HEK293 (cell line): ENCODE data around the gene TNFRSF1A.

Source experiments
- CTCF ChIA-PET: fragments of 350-600 bp; formaldehyde crosslinking; extraction: SDS; loops from one replicate; lab custom pipeline; 2021; ENCODE audit warnings: antibody characterized with exemption; lab: Yijun Ruan, JAX
- POLR2A ChIA-PET: fragments of 300-600 bp; formaldehyde crosslinking; extraction: SDS; loops from one replicate; lab custom pipeline; 2020; ENCODE audit warnings: antibody characterized with exemption, inconsistent platforms; lab: Yijun Ruan, JAX
- H3K27ac ChIP-seq: fragments of 200-500 bp; sonication (Bioruptor generic); 2 replicates; pipeline ENCODE4 v1.5.1; 2014; ENCODE audit warnings: low read depth, low read length, control low read depth, inconsistent platforms; ENCODE audit errors: extremely low read depth
- H3K36me3 ChIP-seq, 2 experiments: fragments of 200-500 bp in 1 of 2; sonication (Bioruptor generic) in 1 of 2; 1 replicate in 1 of 2; 2 replicates in 1 of 2; pipeline ENCODE4 v1.5.1; 2014 to 2017; ENCODE audit warnings: inconsistent platforms in 2 of 2, low read length in 2 of 2; ENCODE audit not compliant: control insufficient read depth in 2 of 2, insufficient read depth in 1 of 2
- H3K4me1 ChIP-seq: fragments of 200-500 bp; sonication (Bioruptor generic); 2 replicates; pipeline ENCODE4 v1.5.1; 2014; ENCODE audit warnings: mild to moderate bottlenecking, low read length, inconsistent platforms; ENCODE audit not compliant: control insufficient read depth, insufficient read depth
- H3K4me3 ChIP-seq: 2 replicates; pipeline ENCODE4 v1.5.1; 2011; ENCODE audit warnings: low read depth, mild to moderate bottlenecking, control low read depth, low read length, moderate library complexity
- H3K9me3 ChIP-seq: fragments of 200-500 bp; sonication (Bioruptor generic); 2 replicates; pipeline ENCODE4 v1.5.1; 2014; ENCODE audit warnings: low read depth, low read length, inconsistent platforms; ENCODE audit not compliant: control insufficient read depth, insufficient read depth
- KLF1 ChIP-seq: fragments of 450-650 bp; formaldehyde crosslinking; IDR thresholded peaks from 2 replicates; pipeline ENCODE4 v1.5.1; 2016; ENCODE audit warnings: missing biosample characterization, missing genetic modification characterization
- TRIM28 ChIP-seq: IDR thresholded peaks from 2 replicates; pipeline ENCODE4 v1.6.1; 2011; ENCODE audit warnings: low read length, control low read depth, borderline replicate concordance
- ZNF10 ChIP-seq: fragments of 450-650 bp; formaldehyde crosslinking; IDR thresholded peaks from 2 replicates; pipeline ENCODE4 v1.5.1; 2017; ENCODE audit warnings: missing biosample characterization, missing genetic modification characterization
- ZNF121 ChIP-seq: fragments of 450-650 bp; formaldehyde crosslinking; IDR thresholded peaks from 2 replicates; pipeline ENCODE4 v1.5.1; 2016; ENCODE audit warnings: missing biosample characterization, missing genetic modification characterization
- ZNF140 ChIP-seq: fragments of 450-650 bp; formaldehyde crosslinking; IDR thresholded peaks from 2 replicates; pipeline ENCODE4 v1.5.1; 2016; ENCODE audit warnings: missing biosample characterization, missing genetic modification characterization
- ZNF175 ChIP-seq: fragments of 450-650 bp; formaldehyde crosslinking; IDR thresholded peaks from 2 replicates; pipeline ENCODE4 v1.5.1; 2016; ENCODE audit warnings: missing biosample characterization, missing genetic modification characterization
- ZNF214 ChIP-seq: fragments of 450-650 bp; formaldehyde crosslinking; IDR thresholded peaks from 2 replicates; pipeline ENCODE4 v1.5.1; 2017; ENCODE audit warnings: missing biosample characterization, mild to moderate bottlenecking, missing genetic modification characterization, borderline replicate concordance
- ZNF221 ChIP-seq: fragments of 450-650 bp; formaldehyde crosslinking; IDR thresholded peaks from 2 replicates; pipeline ENCODE4 v1.5.1; 2017; ENCODE audit warnings: missing biosample characterization, missing genetic modification characterization, borderline replicate concordance
- ZNF266 ChIP-seq: fragments of 450-650 bp; formaldehyde crosslinking; IDR thresholded peaks from 2 replicates; pipeline ENCODE4 v1.5.1; 2016; ENCODE audit warnings: missing biosample characterization, missing genetic modification characterization, low read depth
- ZNF341 ChIP-seq: fragments of 450-650 bp; formaldehyde crosslinking; IDR thresholded peaks from 2 replicates; pipeline ENCODE4; 2016; ENCODE audit warnings: low read depth, missing biosample characterization, missing genetic modification characterization
- ZNF521 ChIP-seq: fragments of 450-650 bp; formaldehyde crosslinking; IDR thresholded peaks from 2 replicates; pipeline ENCODE4 v1.5.1; 2017; ENCODE audit warnings: missing biosample characterization, mild to moderate bottlenecking, missing genetic modification characterization
- ZNF555 ChIP-seq: fragments of 450-650 bp; formaldehyde crosslinking; conservative IDR thresholded peaks from 2 replicates; pipeline ENCODE4 v1.5.1; 2017; ENCODE audit warnings: missing biosample characterization, mild to moderate bottlenecking, missing genetic modification characterization, inconsistent platforms
- ZNF558 ChIP-seq: fragments of 450-650 bp; formaldehyde crosslinking; IDR thresholded peaks from 2 replicates; pipeline ENCODE4 v1.5.1; 2016; ENCODE audit warnings: missing biosample characterization, missing genetic modification characterization
- ZNF654 ChIP-seq: fragments of 450-650 bp; formaldehyde crosslinking; IDR thresholded peaks from 2 replicates; pipeline ENCODE4 v1.5.1; 2016; ENCODE audit warnings: low read depth, missing biosample characterization, missing genetic modification characterization
- ZNF664 ChIP-seq: fragments of 450-650 bp; formaldehyde crosslinking; IDR thresholded peaks from 2 replicates; pipeline ENCODE4 v1.5.1; 2016; ENCODE audit warnings: missing biosample characterization, missing genetic modification characterization
- ZNF677 ChIP-seq: fragments of 450-650 bp; IDR thresholded peaks from 2 replicates; pipeline ENCODE4 v1.5.0; 2018; ENCODE audit warnings: missing biosample characterization, mild to moderate bottlenecking, missing genetic modification characterization, moderate library complexity
- TF ChIP-seq, protein P1 (sequence below): fragments of 450-650 bp; formaldehyde crosslinking; IDR thresholded peaks from 2 replicates; pipeline ENCODE4 v1.5.1; 2016; ENCODE audit warnings: missing biosample characterization, missing genetic modification characterization
- TF ChIP-seq, protein P2 (sequence below): fragments of 450-650 bp; formaldehyde crosslinking; IDR thresholded peaks from 2 replicates; pipeline ENCODE4 v1.5.1; 2016; ENCODE audit warnings: missing biosample characterization, missing genetic modification characterization
- TF ChIP-seq, protein P3 (sequence below): fragments of 450-650 bp; formaldehyde crosslinking; IDR thresholded peaks from 2 replicates; pipeline ENCODE4 v1.5.1; 2017; ENCODE audit warnings: missing biosample characterization, missing genetic modification characterization
- TF ChIP-seq, protein P4 (sequence below): fragments of 450-650 bp; formaldehyde crosslinking; IDR thresholded peaks from 2 replicates; pipeline ENCODE4 v1.5.1; 2017; ENCODE audit warnings: missing biosample characterization, missing genetic modification characterization
- TF ChIP-seq, protein P5 (sequence below): fragments of 450-650 bp; formaldehyde crosslinking; conservative IDR thresholded peaks from 2 replicates; pipeline ENCODE4 v1.5.1; 2016; ENCODE audit warnings: low read depth, missing biosample characterization, missing genetic modification characterization

Gene TNFRSF1A

DNA sequence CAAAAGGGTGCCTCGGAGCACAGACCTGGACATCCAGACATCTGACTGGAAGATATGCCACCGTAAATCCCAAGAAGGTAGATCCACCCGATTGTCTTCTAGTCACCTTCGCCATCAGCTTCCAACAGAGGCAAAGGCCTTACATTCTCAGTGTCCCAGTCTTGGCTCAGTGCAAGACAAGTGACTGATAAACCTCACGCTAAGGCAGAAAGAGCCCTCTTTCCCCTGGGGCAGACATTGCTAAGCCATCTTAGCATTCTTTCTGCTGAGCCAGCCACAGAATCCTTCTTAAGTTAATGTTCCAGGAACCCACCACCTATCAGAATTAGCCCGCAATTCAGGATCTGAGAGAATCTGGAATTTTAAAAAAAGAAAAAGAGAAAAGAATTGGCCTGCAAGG is 35.7 kb downstream of the TNFRSF1A start:
- H3K27ac ChIP-seq = no peak overlapping the region
- H3K9me3 ChIP-seq = no peaks in the 10 kb centered on the region
- no peaks in the 10 kb centered on the region for H3K36me3 ChIP-seq
- no peak overlapping the region for H3K4me3 ChIP-seq
- 0 out of 2 replicates have a peak, but pooled peaks have one; percentile 17 for TF ChIP-seq ZNF558 (tag by site-specific recombination)
- TF ChIP-seq, protein P1, sequence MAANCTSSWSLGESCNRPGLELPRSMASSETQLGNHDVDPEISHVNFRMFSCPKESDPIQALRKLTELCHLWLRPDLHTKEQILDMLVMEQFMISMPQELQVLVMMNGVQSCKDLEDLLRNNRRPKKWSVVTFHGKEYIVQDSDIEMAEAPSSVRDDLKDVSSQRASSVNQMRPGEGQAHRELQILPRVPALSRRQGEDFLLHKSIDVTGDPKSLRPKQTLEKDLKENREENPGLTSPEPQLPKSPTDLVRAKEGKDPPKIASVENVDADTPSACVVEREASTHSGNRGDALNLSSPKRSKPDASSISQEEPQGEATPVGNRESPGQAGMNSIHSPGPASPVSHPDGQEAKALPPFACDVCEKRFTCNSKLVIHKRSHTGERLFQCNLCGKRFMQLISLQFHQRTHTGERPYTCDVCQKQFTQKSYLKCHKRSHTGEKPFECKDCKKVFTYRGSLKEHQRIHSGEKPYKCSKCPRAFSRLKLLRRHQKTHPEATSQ (tag by site-specific recombination) = no peak
- ChIA-PET CTCF (interaction anchor here (0.7 to 1.0 kb wide), 2 partner anchors 10 to 930 kb away, joined by 3 to 4 read pairs; no protein-coding TSS in a partner anchor), POLR2A (no interaction called here)
- H3K4me1 ChIP-seq = no peaks in the 10 kb centered on the region

DNA sequence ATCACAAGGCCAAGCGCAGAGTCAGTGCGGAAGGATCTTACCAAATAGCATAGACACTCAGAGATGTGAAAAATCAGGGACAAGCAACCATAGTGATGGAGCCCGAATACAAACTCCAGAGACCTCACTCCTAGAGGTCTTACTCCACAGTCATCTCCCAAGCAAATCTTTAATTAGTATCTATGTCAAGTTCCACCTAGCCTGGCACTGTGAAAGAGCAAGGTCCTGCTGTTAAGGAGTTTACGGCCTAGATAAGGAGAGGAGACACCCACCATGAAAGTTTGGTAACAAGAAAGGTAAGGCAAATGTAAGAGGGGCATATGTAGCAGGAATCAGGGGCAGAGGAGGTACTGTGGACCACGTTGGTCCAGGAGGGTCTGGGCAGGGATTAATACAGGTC is 38.8 kb downstream of the TNFRSF1A start:
- no peaks in the 10 kb centered on the region for H3K4me1 ChIP-seq
- POLR2A ChIA-PET = interaction anchor here (0.6 to 1.5 kb wide), 5 partner anchors 14 to 168 kb away, joined by 3 to 7 read pairs (median 3); partner anchors contain the start of gene VAMP1
- H3K4me3 ChIP-seq = no peak overlapping the region
- no peak overlapping the region for H3K27ac ChIP-seq
- TF ChIP-seq ZNF121 (tag by site-specific recombination) = no peak
- no peak for TF ChIP-seq ZNF521 (tag by site-specific recombination)
- no peak for TF ChIP-seq ZNF664 (tag by site-specific recombination)
- no peak for TF ChIP-seq ZNF266 (tag by site-specific recombination)
- no peak for TF ChIP-seq ZNF214
- TF ChIP-seq, protein P2, sequence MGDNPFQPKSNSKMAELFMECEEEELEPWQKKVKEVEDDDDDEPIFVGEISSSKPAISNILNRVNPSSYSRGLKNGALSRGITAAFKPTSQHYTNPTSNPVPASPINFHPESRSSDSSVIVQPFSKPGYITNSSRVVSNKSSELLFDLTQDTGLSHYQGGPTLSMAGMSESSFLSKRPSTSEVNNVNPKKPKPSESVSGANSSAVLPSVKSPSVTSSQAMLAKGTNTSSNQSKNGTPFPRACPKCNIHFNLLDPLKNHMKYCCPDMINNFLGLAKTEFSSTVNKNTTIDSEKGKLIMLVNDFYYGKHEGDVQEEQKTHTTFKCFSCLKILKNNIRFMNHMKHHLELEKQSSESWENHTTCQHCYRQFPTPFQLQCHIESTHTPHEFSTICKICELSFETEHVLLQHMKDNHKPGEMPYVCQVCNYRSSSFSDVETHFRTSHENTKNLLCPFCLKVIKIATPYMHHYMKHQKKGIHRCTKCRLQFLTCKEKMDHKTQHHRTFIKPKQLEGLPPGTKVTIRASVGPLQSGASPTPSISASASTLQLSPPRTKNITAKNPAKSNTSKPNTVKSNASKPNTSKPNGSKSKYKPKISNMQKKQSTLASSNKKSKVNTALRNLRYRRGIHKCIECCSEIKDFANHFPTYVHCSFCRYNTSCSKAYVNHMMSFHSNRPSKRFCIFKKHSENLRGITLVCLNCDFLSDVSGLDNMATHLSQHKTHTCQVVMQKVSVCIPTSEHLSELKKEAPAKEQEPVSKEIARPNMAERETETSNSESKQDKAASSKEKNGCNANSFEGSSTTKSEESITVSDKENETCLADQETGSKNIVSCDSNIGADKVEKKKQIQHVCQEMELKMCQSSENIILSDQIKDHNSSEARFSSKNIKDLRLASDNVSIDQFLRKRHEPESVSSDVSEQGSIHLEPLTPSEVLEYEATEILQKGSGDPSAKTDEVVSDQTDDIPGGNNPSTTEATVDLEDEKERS (tag by site-specific recombination) = no peak
- TF ChIP-seq, protein P3, sequence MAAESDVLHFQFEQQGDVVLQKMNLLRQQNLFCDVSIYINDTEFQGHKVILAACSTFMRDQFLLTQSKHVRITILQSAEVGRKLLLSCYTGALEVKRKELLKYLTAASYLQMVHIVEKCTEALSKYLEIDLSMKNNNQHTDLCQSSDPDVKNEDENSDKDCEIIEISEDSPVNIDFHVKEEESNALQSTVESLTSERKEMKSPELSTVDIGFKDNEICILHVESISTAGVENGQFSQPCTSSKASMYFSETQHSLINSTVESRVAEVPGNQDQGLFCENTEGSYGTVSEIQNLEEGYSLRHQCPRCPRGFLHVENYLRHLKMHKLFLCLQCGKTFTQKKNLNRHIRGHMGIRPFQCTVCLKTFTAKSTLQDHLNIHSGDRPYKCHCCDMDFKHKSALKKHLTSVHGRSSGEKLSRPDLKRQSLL = no peak
- TF ChIP-seq TRIM28 = no peak
- TF ChIP-seq ZNF654 (tag by site-specific recombination) = no peak
- no peak for TF ChIP-seq KLF1
- TF ChIP-seq ZNF341 (tag by site-specific recombination) = no peak
- TF ChIP-seq, protein P4, sequence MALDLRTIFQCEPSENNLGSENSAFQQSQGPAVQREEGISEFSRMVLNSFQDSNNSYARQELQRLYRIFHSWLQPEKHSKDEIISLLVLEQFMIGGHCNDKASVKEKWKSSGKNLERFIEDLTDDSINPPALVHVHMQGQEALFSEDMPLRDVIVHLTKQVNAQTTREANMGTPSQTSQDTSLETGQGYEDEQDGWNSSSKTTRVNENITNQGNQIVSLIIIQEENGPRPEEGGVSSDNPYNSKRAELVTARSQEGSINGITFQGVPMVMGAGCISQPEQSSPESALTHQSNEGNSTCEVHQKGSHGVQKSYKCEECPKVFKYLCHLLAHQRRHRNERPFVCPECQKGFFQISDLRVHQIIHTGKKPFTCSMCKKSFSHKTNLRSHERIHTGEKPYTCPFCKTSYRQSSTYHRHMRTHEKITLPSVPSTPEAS (tag by site-specific recombination) = no peak
- TF ChIP-seq ZNF221 (tag by site-specific recombination) = no peak
- TF ChIP-seq ZNF555 (tag by site-specific recombination) = no peak
- no peak for TF ChIP-seq ZNF677
- TF ChIP-seq, protein P5, sequence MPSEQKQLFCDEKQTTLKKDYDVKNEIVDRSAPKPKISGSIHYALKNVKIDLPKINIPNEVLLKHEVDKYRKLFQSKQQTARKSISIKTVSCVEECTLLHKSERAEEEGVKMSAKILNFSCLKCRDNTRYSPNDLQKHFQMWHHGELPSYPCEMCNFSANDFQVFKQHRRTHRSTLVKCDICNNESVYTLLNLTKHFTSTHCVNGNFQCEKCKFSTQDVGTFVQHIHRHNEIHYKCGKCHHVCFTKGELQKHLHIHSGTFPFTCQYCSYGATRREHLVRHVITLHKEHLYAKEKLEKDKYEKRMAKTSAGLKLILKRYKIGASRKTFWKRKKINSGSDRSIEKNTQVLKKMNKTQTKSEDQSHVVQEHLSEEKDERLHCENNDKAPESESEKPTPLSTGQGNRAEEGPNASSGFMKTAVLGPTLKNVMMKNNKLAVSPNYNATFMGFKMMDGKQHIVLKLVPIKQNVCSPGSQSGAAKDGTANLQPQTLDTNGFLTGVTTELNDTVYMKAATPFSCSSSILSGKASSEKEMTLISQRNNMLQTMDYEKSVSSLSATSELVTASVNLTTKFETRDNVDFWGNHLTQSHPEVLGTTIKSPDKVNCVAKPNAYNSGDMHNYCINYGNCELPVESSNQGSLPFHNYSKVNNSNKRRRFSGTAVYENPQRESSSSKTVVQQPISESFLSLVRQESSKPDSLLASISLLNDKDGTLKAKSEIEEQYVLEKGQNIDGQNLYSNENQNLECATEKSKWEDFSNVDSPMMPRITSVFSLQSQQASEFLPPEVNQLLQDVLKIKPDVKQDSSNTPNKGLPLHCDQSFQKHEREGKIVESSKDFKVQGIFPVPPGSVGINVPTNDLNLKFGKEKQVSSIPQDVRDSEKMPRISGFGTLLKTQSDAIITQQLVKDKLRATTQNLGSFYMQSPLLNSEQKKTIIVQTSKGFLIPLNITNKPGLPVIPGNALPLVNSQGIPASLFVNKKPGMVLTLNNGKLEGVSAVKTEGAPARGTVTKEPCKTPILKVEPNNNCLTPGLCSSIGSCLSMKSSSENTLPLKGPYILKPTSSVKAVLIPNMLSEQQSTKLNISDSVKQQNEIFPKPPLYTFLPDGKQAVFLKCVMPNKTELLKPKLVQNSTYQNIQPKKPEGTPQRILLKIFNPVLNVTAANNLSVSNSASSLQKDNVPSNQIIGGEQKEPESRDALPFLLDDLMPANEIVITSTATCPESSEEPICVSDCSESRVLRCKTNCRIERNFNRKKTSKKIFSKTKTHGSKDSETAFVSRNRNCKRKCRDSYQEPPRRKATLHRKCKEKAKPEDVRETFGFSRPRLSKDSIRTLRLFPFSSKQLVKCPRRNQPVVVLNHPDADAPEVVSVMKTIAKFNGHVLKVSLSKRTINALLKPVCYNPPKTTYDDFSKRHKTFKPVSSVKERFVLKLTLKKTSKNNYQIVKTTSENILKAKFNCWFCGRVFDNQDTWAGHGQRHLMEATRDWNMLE (tag by site-specific recombination) = no peak
- no peak for TF ChIP-seq ZNF10 (tag by site-specific recombination)
- no peak for TF ChIP-seq ZNF175 (tag by site-specific recombination)
- TF ChIP-seq ZNF140 (tag by site-specific recombination) = no peak
- H3K9me3 ChIP-seq = no peaks in the 10 kb centered on the region
- no peaks in the 10 kb centered on the region for H3K36me3 ChIP-seq
- CTCF ChIA-PET = interaction anchor here (0.6 to 0.7 kb wide), 2 partner anchors 50 to 350 kb away, joined by 5 to 11 read pairs; no protein-coding TSS in a partner anchor
